Erythroblast (primary cell): Measurements from ENCODE around the gene TREX2.

Experiments used
- GATA1 ChIP-seq: IDR thresholded peaks from 2 replicates; pipeline ENCODE4 v1.6.1; 2011; ENCODE audit warnings: low read depth, mild to moderate bottlenecking, control low read depth, low read length, moderate library complexity
- POLR2A ChIP-seq: IDR thresholded peaks from 2 replicates; pipeline ENCODE4 v1.6.1; 2011; ENCODE audit warnings: mild to moderate bottlenecking, low read length

DNA sequence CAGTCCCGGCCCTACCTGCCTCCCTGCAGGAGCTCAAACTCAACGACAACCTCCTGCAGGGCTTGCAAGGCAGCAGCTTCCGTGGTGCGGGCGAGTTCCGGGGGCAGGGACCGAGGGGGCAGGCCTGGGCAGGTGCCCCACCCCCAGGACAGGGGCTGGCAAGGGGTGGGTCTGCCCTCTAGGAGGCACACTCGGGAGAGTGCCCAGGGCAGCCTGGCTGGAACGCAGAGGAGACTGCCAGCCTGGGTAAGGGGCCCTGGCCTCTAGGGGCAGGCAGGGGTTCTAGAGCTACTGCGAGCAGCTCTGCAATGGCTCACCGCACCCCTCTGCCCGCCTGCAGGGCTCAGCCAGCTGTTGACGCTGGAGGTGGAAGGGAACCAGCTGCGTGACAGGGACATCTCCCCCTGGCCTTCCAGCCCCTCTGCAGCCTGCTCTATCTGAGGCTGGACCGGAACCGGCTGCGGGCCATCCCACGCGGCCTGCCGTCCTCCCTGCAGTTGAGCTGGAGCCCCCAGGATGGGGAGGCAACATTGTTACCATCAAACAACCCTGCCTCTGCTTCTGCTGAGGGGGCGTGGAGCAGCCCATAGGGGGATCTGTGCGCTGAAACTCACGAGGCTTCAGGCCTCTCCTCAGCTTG, 36.6 kb upstream of the TREX2 start:
- TF ChIP-seq POLR2A (no peak), GATA1 (no peak)
